OCI-LY7 (cell line): Measurements from ENCODE around the gene ARMC5. TPM values are rescaled to one million over a fixed set of nuclear protein-coding genes. Genes with fewer than 3 reads are reported as not detected.
"Not testable (repeated sequence)": the region's sequence is repeated elsewhere in the genome, so short reads cannot be mapped to it uniquely, and the experiment has no call there.

Source experiments
- BruUV-seq: library from RNA; stranded (reverse); fragments of 400-500 nt; replicated peaks from 2 replicates; lab custom pipeline; 2021; lab: Mats Ljungman, UMichigan
- CTCF ChIA-PET: fragments of 300-600 bp; sonication (Branson Sonifier 250); formaldehyde crosslinking; loops from one replicate; lab custom pipeline; 2022; ENCODE audit warnings: antibody characterized with exemption; ENCODE audit not compliant: unreplicated experiment; lab: Charles Lee
- POLR2A ChIA-PET: fragments of 300-600 bp; sonication (Branson Sonifier 250); formaldehyde crosslinking; loops from one replicate; lab custom pipeline; 2022; ENCODE audit warnings: antibody characterized with exemption; lab: Charles Lee
- DNase-seq: peaks from one replicate; pipeline ENCODE4 v3.0.0-alpha.2; 2015; ENCODE audit warnings: low spot score
- H2AFZ ChIP-seq: fragments of 200-600 bp; sonication (generic), shearing (Covaris generic); 2 replicates; pipeline ENCODE4 v1.6.1; 2014; ENCODE audit warnings: mild to moderate bottlenecking, antibody characterized with exemption, low read length, moderate library complexity
- H3K27ac ChIP-seq: fragments of 200-600 bp; sonication (generic); 2 replicates; pipeline ENCODE4 v1.5.1; 2014; ENCODE audit warnings: mixed run types, low read depth, mild to moderate bottlenecking, moderate library complexity, low read length, inconsistent platforms; ENCODE audit not compliant: poor library complexity, severe bottlenecking
- H3K36me3 ChIP-seq: fragments of 200-600 bp; sonication (generic); 2 replicates; pipeline ENCODE4 v1.6.1; 2014; ENCODE audit warnings: mild to moderate bottlenecking, antibody characterized with exemption, low read length, moderate library complexity, mixed read lengths; ENCODE audit not compliant: insufficient read depth
- H3K4me1 ChIP-seq: fragments of 200-600 bp; sonication (generic); 2 replicates; pipeline ENCODE4 v1.5.1; 2014; ENCODE audit warnings: mild to moderate bottlenecking, low read length; ENCODE audit not compliant: insufficient read depth, poor library complexity, severe bottlenecking
- H3K4me2 ChIP-seq: fragments of 200-600 bp; sonication (generic); 2 replicates; pipeline ENCODE4 v1.6.1; 2014; ENCODE audit warnings: mild to moderate bottlenecking, low read length
- H3K4me3 ChIP-seq: fragments of 200-600 bp; sonication (generic); 2 replicates; pipeline ENCODE4 v1.5.1; 2014; ENCODE audit warnings: mild to moderate bottlenecking, low read depth, low read length; ENCODE audit not compliant: poor library complexity, severe bottlenecking
- H3K79me2 ChIP-seq: fragments of 200-600 bp; sonication (generic); 2 replicates; pipeline ENCODE4 v1.6.1; 2016; ENCODE audit warnings: low read depth, mild to moderate bottlenecking, low read length, moderate library complexity, mixed read lengths; ENCODE audit not compliant: insufficient read depth
- H3K9me2 ChIP-seq: fragments of 200-600 bp; sonication (generic); 2 replicates; pipeline ENCODE4 v1.6.1; 2016; ENCODE audit warnings: mild to moderate bottlenecking, low read length, mixed read lengths; ENCODE audit not compliant: insufficient read depth
- H3K9me3 ChIP-seq: fragments of 200-600 bp; sonication (generic); 2 replicates; pipeline ENCODE4 v1.6.1; 2014; ENCODE audit warnings: mild to moderate bottlenecking, mixed run types, low read length, mixed read lengths
- H4K20me1 ChIP-seq: fragments of 200-600 bp; sonication (generic); 2 replicates; pipeline ENCODE4 v1.6.1; 2014; ENCODE audit warnings: mild to moderate bottlenecking, antibody characterized with exemption, low read length, moderate library complexity, mixed read lengths; ENCODE audit not compliant: insufficient read depth
- CTCF ChIP-seq: fragments of 200-600 bp; sonication (generic); conservative IDR thresholded peaks from 2 replicates; pipeline ENCODE4 v1.5.1; 2014; ENCODE audit warnings: mild to moderate bottlenecking, antibody characterized with exemption, low read length, moderate library complexity, mixed read lengths
- EZH2phosphoT487 ChIP-seq: fragments of 200-600 bp; sonication (generic); IDR thresholded peaks from 2 replicates; pipeline ENCODE4 v1.6.1; 2018; ENCODE audit warnings: low read depth, borderline replicate concordance, mild to moderate bottlenecking, mixed run types, antibody characterized with exemption, low read length, moderate library complexity, mixed read lengths
- intact Hi-C: fragments of 100-400 bp; cut with micrococcal nuclease; formaldehyde crosslinking; loops from one replicate; pipeline ENCODE4 v1.10.0; 2022; ENCODE audit not compliant: unreplicated experiment
- total RNA-seq, 2 experiments: library from RNA; depleted of rRNA in 1 of 2; stranded (reverse); fragments of >200 nt in 1 of 2; shearing (Covaris generic) in 1 of 2; gene quantifications; 2 replicates each; pipeline ENCODE4 v1.2.3, GENCODE V29; 2014 to 2022

The ARMC5 gene
- total RNA-seq, 2 experiments from 2014 or later, result 6.4 to 8.8 TPM

- ChIA-PET POLR2A (interaction anchor here (0.6 kb wide), 1 partner anchor 354 kb away, joined by 3 read pairs; no protein-coding TSS in a partner anchor), CTCF (no interaction called here)
- no peaks in the 10 kb centered on the region for H3K36me3 ChIP-seq
- no peak overlapping the region for H3K4me2 ChIP-seq
- no peaks in the 10 kb centered on the region for H4K20me1 ChIP-seq
- DNase-seq, result no peak
- H3K79me2 ChIP-seq, result no peaks in the 10 kb centered on the region
- H3K4me3 ChIP-seq, result no peak overlapping the region
- H3K9me2 ChIP-seq, result no peaks in the 10 kb centered on the region
- intact Hi-C loops, result no loop called here
- no peak for TF ChIP-seq CTCF
- no peak for TF ChIP-seq EZH2phosphoT487
- H3K4me1 ChIP-seq, result peaks cover 16% of the 10 kb centered on the region
- no TSS peak for BruUV-seq
- no peak overlapping the region for H2AFZ ChIP-seq
- no peak overlapping the region for H3K27ac ChIP-seq
- no peaks in the 10 kb centered on the region for H3K9me3 ChIP-seq
These were observed 43.7 kb downstream of the ARMC5 start for GRCh38 chr16:31502981-31503380.

GRCh38 chr16:31503555-31503954, 44.3 kb downstream of the ARMC5 start:
- H4K20me1 ChIP-seq, H3K9me2 ChIP-seq, H3K79me2 ChIP-seq, H3K36me3 ChIP-seq, intact Hi-C loops, POLR2A ChIA-PET, H3K27ac ChIP-seq, DNase-seq, H2AFZ ChIP-seq, CTCF ChIA-PET, H3K4me3 ChIP-seq, H3K4me2 ChIP-seq, BruUV-seq, H3K9me3 ChIP-seq: not testable (repeated sequence)
- peaks cover 17% of the 10 kb centered on the region for H3K4me1 ChIP-seq

GRCh38 chr16:31504159-31504558, 44.9 kb downstream of the ARMC5 start:
- Histone ChIP-seq H3K4me2 (no peak overlapping the region), H3K79me2 (no peaks in the 10 kb centered on the region), H3K4me3 (no peak overlapping the region), H3K4me1 (peaks cover 23% of the 10 kb centered on the region), H3K27ac (no peak overlapping the region), H3K36me3 (no peaks in the 10 kb centered on the region), H3K9me2 (no peaks in the 10 kb centered on the region), H4K20me1 (no peaks in the 10 kb centered on the region), H2AFZ (no peak overlapping the region), H3K9me3 (no peaks in the 10 kb centered on the region)
- ChIA-PET POLR2A (no interaction called here), CTCF (no interaction called here)
- no peak for DNase-seq
- intact Hi-C loops, result no loop called here
- TF ChIP-seq CTCF (no peak), EZH2phosphoT487 (no peak)
- BruUV-seq, result no TSS peak
